GM12892 (cell line): ENCODE results near the gene HEXA.

Source experiments
- POLR2A ChIP-seq: IDR thresholded peaks from 2 replicates; pipeline ENCODE4 v1.6.1; 2011; ENCODE audit warnings: low read depth, low read length, control low read depth
- POLR2AphosphoS5 ChIP-seq: IDR thresholded peaks from 2 replicates; pipeline ENCODE4 v1.6.1; 2011; ENCODE audit warnings: low read depth, low read length, control low read depth
- TAF1 ChIP-seq: IDR thresholded peaks from 2 replicates; pipeline ENCODE4 v1.6.1; 2011; ENCODE audit warnings: low read depth, mild to moderate bottlenecking, control low read depth, low read length, borderline replicate concordance

DNA sequence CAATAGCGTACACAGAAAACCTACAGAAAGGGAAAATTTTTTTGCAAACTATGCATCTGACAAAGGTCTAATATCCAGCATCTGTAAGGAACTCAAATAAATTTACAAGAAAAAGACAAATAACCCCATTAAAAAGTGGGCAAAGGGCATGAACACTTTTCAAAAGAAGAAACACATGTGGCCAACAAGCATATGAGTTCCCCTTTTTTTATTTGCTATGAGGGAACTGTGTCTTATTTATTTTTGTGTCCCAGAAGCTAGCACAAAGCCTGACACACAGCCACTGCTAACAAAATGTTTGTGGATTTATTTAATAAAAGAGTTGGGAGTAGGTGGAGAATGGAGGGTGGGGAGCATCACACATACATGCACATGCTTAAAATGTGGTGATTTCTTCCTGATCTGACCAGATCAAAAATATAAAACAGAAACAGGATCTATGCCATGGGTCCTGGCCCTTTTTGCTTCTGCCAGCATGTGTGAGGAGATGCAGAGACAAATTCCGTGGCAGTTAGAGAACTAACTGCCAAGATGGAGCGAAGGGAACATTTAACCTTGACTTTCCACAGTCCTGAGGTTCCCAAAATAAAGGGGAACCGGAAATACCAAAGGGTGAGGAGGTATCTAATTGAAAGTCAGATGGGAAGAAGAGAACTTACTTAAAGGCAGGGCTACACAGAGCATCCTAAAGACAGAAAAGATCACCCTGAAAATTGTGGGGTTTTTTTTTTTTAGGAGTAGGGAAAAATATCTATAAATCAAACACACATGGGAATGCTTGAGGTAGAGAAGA, 22.2 kb upstream of the HEXA start, which contains the start of gene TMEM202:
- TF ChIP-seq POLR2A (no peak), POLR2AphosphoS5 (no peak), TAF1 (no peak)
